HG03045 (cell line): ENCODE data around the gene TSPAN3.

Experiments
- ATAC-seq: cut with Tn5 transposase; IDR thresholded peaks from one replicate; pipeline ENCODE4 v1.9.1; 2021; ENCODE audit warnings: mild to moderate bottlenecking, moderate library complexity; ENCODE audit not compliant: unreplicated experiment

Gene TSPAN3

GRCh38 chr15:77085297-77085696 is 14.4 kb upstream of the TSPAN3 start:
- ATAC-seq: no peak

GRCh38 chr15:77084436-77084835 is 13.5 kb upstream of the TSPAN3 start:
- ATAC-seq: no peak

- ATAC-seq: peak; percentile 78
Observed at GRCh38 chr15:77083381-77084160, 12.7 kb upstream of the TSPAN3 start.

GRCh38 chr15:77081971-77082370 is 11.1 kb upstream of the TSPAN3 start:
- ATAC-seq: no peak

GRCh38 chr15:77076323-77076915 is 5.5 kb upstream of the TSPAN3 start:
- ATAC-seq: no peak

GRCh38 chr15:77075528-77075927 is 4.6 kb upstream of the TSPAN3 start:
- no peak for ATAC-seq

- no peak for ATAC-seq
Observed at GRCh38 chr15:77074350-77074749, 3.4 kb upstream of the TSPAN3 start.

GRCh38 chr15:77071305-77072223 is 655 bp upstream of the TSPAN3 start:
- ATAC-seq: no peak

- ATAC-seq: no peak
Observed at GRCh38 chr15:77070180-77070494, 772 bp downstream of the TSPAN3 start.

- ATAC-seq: no peak
Observed at GRCh38 chr15:77069521-77070121, 1.3 kb downstream of the TSPAN3 start.

GRCh38 chr15:77068633-77069032 is 2.3 kb downstream of the TSPAN3 start:
- no peak for ATAC-seq

GRCh38 chr15:77067691-77068367 is 3.1 kb downstream of the TSPAN3 start:
- no peak for ATAC-seq

GRCh38 chr15:77066971-77067690 is 3.8 kb downstream of the TSPAN3 start:
- ATAC-seq: no peak

- no peak for ATAC-seq
Observed at GRCh38 chr15:77064539-77065308, 6.2 kb downstream of the TSPAN3 start.

GRCh38 chr15:77064063-77064462 is 6.8 kb downstream of the TSPAN3 start:
- ATAC-seq: no peak

- ATAC-seq: no peak
Observed at GRCh38 chr15:77063249-77063648, 7.7 kb downstream of the TSPAN3 start.

GRCh38 chr15:77060546-77060945 is 10.4 kb downstream of the TSPAN3 start:
- no peak for ATAC-seq

GRCh38 chr15:77059786-77060361 is 11.0 kb downstream of the TSPAN3 start:
- ATAC-seq: no peak

- no peak for ATAC-seq
Observed at GRCh38 chr15:77058468-77058867, 12.4 kb downstream of the TSPAN3 start.
